Ectodermal cell (in vitro differentiated cells): Measurements from ENCODE around the gene UNC5A.

Source experiments
- H3K27ac ChIP-seq: 2 replicates; pipeline ENCODE4 v1.7.0; 2013; ENCODE audit warnings: mild to moderate bottlenecking, low read depth, low read length; ENCODE audit not compliant: insufficient read depth, poor library complexity, severe bottlenecking
- H3K27me3 ChIP-seq: 2 replicates; pipeline ENCODE4 v1.7.0; 2013; ENCODE audit warnings: mild to moderate bottlenecking, low read length; ENCODE audit not compliant: insufficient read depth, control insufficient read depth, poor library complexity, severe bottlenecking
- H3K36me3 ChIP-seq: one replicate; pipeline ENCODE4 v1.7.0; 2013; ENCODE audit warnings: low read length; ENCODE audit not compliant: control insufficient read depth, insufficient read depth
- H3K4me1 ChIP-seq: one replicate; pipeline ENCODE4 v1.7.0; 2013; ENCODE audit warnings: low read length; ENCODE audit not compliant: control insufficient read depth, insufficient read depth
- H3K4me3 ChIP-seq: 2 replicates; pipeline ENCODE4 v1.7.0; 2013; ENCODE audit warnings: low read depth, low read length, control low read depth; ENCODE audit not compliant: insufficient read depth
- H3K9me3 ChIP-seq: 2 replicates; pipeline ENCODE4 v1.7.0; 2013; ENCODE audit warnings: mild to moderate bottlenecking, low read length, moderate library complexity; ENCODE audit not compliant: control insufficient read depth
- WGBS, 2 experiments: methylation state at CpG; one replicate each; pipeline ENCODE4 v1.1.7; 2013; ENCODE audit warnings: missing lambda C conversion rate in 2 of 2; 5-methylcytosine and 5-hydroxymethylcytosine counted together

Gene UNC5A

GRCh38 chr5:176894298-176894697 is 83.9 kb downstream of the UNC5A start:
- H3K9me3 ChIP-seq: no peaks in the 10 kb centered on the region
- no peaks in the 10 kb centered on the region for H3K4me1 ChIP-seq
- H3K27ac ChIP-seq: no peak overlapping the region
- H3K27me3 ChIP-seq: no peaks in the 10 kb centered on the region
- WGBS, 2 experiments: 93 to 95% methylated on average over 6 of the region's 6 CpGs
- H3K4me3 ChIP-seq: no peak overlapping the region
- no peaks in the 10 kb centered on the region for H3K36me3 ChIP-seq

DNA sequence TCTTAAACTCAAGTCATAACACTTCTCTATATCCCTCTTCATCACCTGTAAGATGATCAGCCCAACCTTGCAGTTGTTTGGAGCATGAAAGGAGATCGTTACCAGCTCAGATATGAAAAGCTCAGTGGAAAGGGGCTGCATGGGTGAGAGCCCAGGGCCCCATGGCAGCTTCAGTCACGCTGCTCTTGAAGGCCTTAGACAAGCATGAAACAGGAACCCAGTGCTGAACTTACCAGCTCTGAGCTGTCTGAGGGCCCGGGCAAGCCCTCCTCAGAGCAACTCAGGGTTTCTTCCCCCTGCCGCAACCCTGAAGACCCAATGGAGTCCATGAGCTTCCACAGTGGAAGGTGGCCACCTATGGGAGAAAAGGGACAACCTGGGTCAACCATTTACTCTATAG is 85.5 kb downstream of the UNC5A start:
- H3K27ac ChIP-seq: no peak overlapping the region
- no peaks in the 10 kb centered on the region for H3K36me3 ChIP-seq
- no peaks in the 10 kb centered on the region for H3K4me1 ChIP-seq
- no peaks in the 10 kb centered on the region for H3K27me3 ChIP-seq
- no peaks in the 10 kb centered on the region for H3K9me3 ChIP-seq
- 89 to 90% methylated on average over 4 of the region's 4 CpGs for WGBS, 2 experiments
- no peak overlapping the region for H3K4me3 ChIP-seq

DNA sequence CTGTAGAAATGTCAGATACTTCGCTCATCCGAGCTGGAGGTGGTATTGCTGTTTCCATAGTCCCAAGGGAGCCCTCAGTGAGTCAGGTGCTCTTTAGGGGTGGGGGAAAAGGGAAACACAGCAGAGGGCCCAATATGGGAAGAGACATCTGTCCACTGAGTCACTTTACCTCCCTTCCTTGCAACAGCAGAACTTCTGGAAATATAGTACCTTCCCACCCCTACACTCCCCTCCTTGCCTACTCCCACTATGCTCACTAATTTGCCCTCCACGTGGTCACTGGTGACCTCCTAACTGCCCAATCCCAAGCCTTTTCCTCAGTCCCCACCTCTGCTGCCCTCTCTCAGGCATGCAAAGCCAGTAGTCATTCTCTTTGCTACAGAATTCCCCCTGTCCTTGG is 86.9 kb downstream of the UNC5A start:
- Histone ChIP-seq H3K4me3 (no peak overlapping the region), H3K4me1 (no peaks in the 10 kb centered on the region), H3K27ac (no peak overlapping the region), H3K27me3 (no peaks in the 10 kb centered on the region), H3K36me3 (no peaks in the 10 kb centered on the region), H3K9me3 (no peaks in the 10 kb centered on the region)
- WGBS, 2 experiments: 75 to 77% methylated on average over 3 of the region's 3 CpGs

DNA sequence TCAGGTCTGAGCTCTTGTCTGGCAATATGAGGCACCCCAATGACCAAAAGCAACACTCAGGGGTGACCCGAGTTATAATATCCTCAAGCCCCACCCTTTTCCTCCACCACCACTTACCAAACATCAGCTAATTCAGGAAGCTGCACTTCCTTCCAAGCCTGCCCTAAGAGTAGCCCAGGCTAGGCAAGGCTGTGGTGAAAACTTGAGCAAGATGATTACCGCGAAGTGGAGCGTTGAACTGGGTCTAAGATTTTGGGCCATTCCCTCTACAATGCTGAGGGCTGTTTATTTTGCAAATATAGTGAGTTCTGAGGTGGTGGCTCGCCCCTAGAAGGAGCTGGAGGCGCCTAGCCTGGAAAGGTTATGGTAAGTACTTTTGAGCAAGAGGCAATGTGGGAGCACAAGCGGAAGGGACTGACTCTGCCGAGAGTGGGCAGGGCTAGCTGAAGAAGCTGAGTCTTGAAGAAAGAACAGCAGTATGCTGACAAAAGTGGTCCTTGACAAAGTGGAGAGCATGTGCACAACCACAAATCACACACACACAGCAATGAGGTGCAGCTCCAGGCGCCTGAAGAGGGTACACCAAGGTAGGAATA is 89.0 kb downstream of the UNC5A start, which contains the start of gene HK3:
TSS of gene HK3 (minus strand) at position 51 of the 596 bp plus-strand sequence. CDS start 3,187 bp downstream, outside the sequence.
- WGBS, 2 experiments: 90 to 92% methylated on average over 9 of the region's 9 CpGs
- Histone ChIP-seq H3K27me3 (no peaks in the 10 kb centered on the region), H3K27ac (no peak within 1 kb of the TSS), H3K4me3 (no peak within 1 kb of the TSS), H3K36me3 (peaks cover 7% of the 10 kb centered on the region), H3K9me3 (no peaks in the 10 kb centered on the region), H3K4me1 (no peaks in the 10 kb centered on the region)

- no peaks in the 10 kb centered on the region for H3K4me1 ChIP-seq
- 92 to 94% methylated on average over 4 of the region's 4 CpGs for WGBS, 2 experiments
- no peaks in the 10 kb centered on the region for H3K9me3 ChIP-seq
- peaks cover 7% of the 10 kb centered on the region for H3K36me3 ChIP-seq
- H3K4me3 ChIP-seq: no peak overlapping the region
- no peak overlapping the region for H3K27ac ChIP-seq
- H3K27me3 ChIP-seq: no peaks in the 10 kb centered on the region
These were observed 89.8 kb downstream of the UNC5A start for GRCh38 chr5:176899946-176900779.

GRCh38 chr5:176900780-176901204 is 90.4 kb downstream of the UNC5A start:
- Histone ChIP-seq H3K27ac (no peak overlapping the region), H3K36me3 (peaks cover 9% of the 10 kb centered on the region), H3K27me3 (no peaks in the 10 kb centered on the region), H3K9me3 (no peaks in the 10 kb centered on the region), H3K4me1 (no peaks in the 10 kb centered on the region), H3K4me3 (no peak overlapping the region)
- WGBS, 2 experiments: 92 to 94% methylated on average over 7 of the region's 7 CpGs

DNA sequence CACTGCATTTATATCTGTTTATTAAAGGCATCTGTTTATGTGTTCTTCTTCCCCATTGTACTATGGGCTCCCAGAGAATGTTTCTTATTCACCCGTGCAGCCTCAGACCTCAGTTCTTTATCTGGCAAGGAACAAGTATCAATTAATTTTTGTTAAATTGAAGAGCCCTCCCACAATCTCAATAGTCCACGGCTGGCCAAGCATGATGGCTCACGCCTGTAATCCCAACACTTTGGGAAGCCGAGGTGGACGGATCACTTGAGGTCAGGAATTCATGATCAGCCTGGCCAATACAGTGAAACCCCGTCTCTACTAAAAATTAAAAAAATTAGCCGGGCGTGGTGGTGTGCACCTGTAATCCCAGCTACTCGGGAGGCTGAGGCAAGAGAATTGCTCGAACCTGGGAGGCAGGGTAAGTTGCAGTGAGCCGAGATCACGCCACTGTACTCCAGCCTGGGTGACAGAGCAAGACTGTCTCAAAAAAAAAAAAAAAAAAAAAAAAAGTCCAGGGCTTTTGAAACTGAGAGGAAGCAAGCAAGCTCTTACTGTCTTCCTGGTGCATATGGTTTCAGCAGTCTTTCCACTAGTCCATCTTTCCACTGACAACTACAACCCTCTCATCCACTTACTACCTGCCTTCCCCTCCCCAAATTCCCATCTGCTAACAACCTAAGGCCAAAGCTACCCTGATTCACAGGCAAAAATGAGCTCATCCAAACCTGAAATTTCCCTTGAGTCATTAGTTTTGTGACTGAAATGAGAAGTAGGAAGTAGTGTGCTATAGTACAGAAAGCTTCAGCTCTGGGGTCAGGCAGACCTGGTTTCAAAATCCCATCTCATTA is 91.1 kb downstream of the UNC5A start:
- H3K27me3 ChIP-seq: no peaks in the 10 kb centered on the region
- H3K36me3 ChIP-seq: peaks cover 16% of the 10 kb centered on the region
- H3K9me3 ChIP-seq: no peaks in the 10 kb centered on the region
- H3K4me1 ChIP-seq: no peaks in the 10 kb centered on the region
- H3K27ac ChIP-seq: no peak overlapping the region
- H3K4me3 ChIP-seq: no peak overlapping the region
- 92 to 93% methylated on average over 11 to 12 of the region's 12 CpGs for WGBS, 2 experiments

DNA sequence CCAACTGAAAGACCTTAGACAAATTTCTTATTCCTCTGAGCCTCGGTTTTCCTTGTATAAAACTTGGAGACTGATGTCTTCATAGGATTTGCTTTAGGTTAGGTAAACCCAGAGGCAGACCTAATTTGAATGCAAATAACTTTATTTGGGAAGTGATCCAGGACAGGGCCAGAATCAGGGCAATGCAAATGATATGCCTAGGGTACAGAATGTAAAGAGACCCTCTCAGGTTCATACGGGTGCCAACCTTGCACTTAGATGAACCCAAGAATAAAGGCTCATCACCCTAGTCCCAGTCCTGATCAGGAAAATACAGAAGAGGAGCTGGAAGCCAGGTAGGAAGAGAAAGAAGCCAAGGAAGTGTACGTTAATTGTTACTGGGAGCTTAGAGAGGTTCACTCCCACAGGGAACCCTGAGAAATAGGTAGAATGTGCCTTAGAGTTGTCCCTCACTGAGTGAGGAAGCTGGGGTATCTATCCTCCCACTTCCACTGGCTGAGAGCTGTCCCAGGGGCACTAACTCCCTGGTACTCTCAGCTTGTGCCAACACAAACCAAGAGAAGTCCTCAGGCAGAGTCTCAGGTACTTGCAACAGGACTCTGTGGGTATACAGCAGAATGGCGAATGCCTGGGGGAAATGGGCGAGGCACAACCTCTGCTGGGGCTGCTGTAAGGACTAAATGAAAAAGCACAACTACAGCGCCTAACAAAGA is 91.9 kb downstream of the UNC5A start:
- no peak overlapping the region for H3K4me3 ChIP-seq
- no peaks in the 10 kb centered on the region for H3K9me3 ChIP-seq
- H3K36me3 ChIP-seq: peaks cover 24% of the 10 kb centered on the region
- no peaks in the 10 kb centered on the region for H3K4me1 ChIP-seq
- H3K27me3 ChIP-seq: no peaks in the 10 kb centered on the region
- WGBS, 2 experiments: 94 to 98% methylated on average over 6 of the region's 6 CpGs
- H3K27ac ChIP-seq: no peak overlapping the region

DNA sequence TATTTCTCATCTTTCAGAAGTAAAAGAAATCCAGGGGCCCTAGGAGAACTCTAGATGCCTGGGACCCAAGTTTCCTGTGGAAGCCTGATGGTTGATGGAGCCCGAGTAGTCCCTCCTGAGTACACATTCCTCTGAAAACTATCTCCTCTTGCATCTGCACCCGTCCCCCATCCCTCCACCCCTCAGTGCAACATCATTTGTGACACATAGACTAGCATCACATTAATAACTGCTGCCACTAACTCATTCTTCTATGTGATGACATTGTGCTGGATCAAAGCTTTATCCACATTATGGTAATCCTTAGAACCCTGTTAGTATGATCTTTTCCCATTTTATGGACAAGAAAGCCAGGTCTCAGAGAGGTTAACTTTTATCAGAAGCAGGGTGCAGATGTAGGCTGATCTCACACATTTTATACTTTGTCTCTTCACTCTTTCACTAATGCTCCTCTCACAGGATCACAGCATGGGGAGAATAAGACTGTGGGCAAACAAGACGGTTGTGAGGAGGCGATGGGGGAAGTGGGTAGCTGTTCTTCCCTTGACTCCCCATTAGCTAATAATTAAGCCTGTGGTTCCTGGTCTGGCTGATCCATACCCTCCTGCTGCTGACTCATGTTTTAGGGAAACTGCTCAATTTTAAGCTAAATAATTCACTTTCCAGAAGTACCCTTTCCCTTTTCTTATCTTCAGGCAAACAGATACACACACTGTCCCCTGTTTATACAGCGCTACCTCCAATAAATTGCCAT is 92.7 kb downstream of the UNC5A start:
- Histone ChIP-seq H3K4me3 (no peak overlapping the region), H3K27me3 (no peaks in the 10 kb centered on the region), H3K9me3 (no peaks in the 10 kb centered on the region), H3K36me3 (peaks cover 28% of the 10 kb centered on the region), H3K27ac (no peak overlapping the region), H3K4me1 (no peaks in the 10 kb centered on the region)
- WGBS, 2 experiments: 87 to 95% methylated on average over 5 of the region's 5 CpGs
